ENCODE measurements around the gene CABP2.

- TF ChIP-seq POLR2A (IDR thresholded peaks at IDR 0.05) (no peak), CTCF (IDR thresholded peaks at IDR 0.05) (no peak)
Observed at GRCh38 chr11:67501854-67502253, 21.4 kb downstream of the CABP2 start.
